Tibial nerve (tissue), 4 donors: ENCODE results near the gene PTPRT.

ENCODE experiments used
- CTCF ChIP-seq, 5 experiments: fragments of 200-600 bp in 3 of 5; fragments of 450-650 bp in 2 of 5; sonication (generic) in 3 of 5; IDR thresholded peaks; one replicate each; pipeline ENCODE4 v1.5.1; 2016 to 2019; ENCODE audit warnings: antibody characterized with exemption in 5 of 5, mild to moderate bottlenecking in 3 of 5, moderate library complexity in 2 of 5
- EP300 ChIP-seq, 2 donors: sonication (generic); formaldehyde crosslinking; IDR thresholded peaks; one replicate each; pipeline ENCODE4 v1.6.1; 2017; ENCODE audit warnings: antibody characterized with exemption in 2 of 2, mild to moderate bottlenecking in 1 of 2

GRCh38 chr20:43188861-43189553 is 699 bp downstream of the PTPRT start:
- TF ChIP-seq CTCF (IDR thresholded peaks at IDR 0.05) (no peak), EP300 (IDR thresholded peaks at IDR 0.05) (no peak)
